ENCODE data around the gene OR7D2. TPM values are rescaled to one million over a fixed set of nuclear protein-coding genes. Genes with fewer than 3 reads are reported as not detected.

The OR7D2 gene
- total RNA-seq, 2 experiments from 2014 or later, result 0.11 TPM; not detected in 1

DNA sequence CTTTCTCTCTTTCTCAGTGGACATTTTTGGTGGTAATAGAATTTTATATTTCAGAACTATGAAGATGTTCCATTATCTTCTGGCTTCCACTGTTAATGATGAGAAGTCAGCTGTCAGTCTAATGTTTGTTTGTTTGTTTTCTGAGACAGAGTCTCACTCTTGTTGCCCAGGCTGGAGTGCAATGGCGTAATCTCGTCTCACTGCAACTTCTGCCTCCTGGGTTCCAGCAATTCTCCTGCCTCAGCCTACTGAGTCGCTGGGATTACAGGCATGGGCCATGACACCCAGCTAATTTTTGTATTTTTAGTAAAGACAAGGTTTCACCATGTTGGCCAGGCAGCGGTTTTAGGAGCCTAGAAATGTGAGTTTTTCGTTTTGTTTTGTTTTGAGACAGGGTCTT lies 33.9 kb upstream of the OR7D2 start:
- Mint-ChIP-seq H3K4me3 (no peak overlapping the region), H3K27me3 (no peaks in the 10 kb centered on the region), H3K9me3 (peaks cover 17% of the 10 kb centered on the region), H3K27ac (no peak overlapping the region), H3K36me3 (ENCODE audit: low read depth) (peaks cover 77% of the 10 kb centered on the region), H3K4me1 (ENCODE audit: low read depth) (peaks cover 63% of the 10 kb centered on the region)
- no peak for ATAC-seq
- ChIA-PET CTCF (no interaction called here), POLR2A (interaction anchor here (1.2 kb wide), 1 partner anchor 12 kb away, joined by 3 read pairs; no protein-coding TSS in a partner anchor)
- intact Hi-C loops (cut with micrococcal nuclease), result no loop called here
- no peak for TF ChIP-seq CTCF (IDR thresholded peaks at IDR 0.05)
- DNase-seq, result no peak

DNA sequence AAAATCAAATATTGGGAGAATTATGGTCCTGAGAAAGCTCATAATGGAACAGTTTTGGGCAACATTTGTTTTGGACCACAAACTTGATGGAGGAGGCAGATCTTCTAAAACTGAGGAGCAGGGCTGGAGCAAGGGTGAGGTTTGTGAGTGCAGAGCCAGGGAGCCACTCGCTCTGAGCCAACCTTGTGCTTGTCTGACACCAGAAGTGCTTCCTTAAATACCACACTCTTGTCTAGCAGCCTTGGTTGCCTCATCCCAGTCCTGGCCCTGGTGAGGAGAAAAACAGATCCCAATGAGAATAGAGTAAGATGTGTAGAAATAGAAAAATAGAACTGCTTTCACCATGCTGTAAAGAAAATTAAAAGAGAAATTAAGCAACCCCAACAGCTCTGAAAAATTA lies 31.9 kb upstream of the OR7D2 start:
- ATAC-seq, result no peak
- peaks cover 88% of the 10 kb centered on the region for H3K36me3 Mint-ChIP-seq (ENCODE audit: low read depth)
- ChIA-PET CTCF (no interaction called here), POLR2A (no interaction called here)
- DNase-seq, result no peak
- H3K9me3 Mint-ChIP-seq, result peaks cover 31% of the 10 kb centered on the region
- peaks cover 72% of the 10 kb centered on the region for H3K4me1 Mint-ChIP-seq (ENCODE audit: low read depth)
- no peaks in the 10 kb centered on the region for H3K27me3 Mint-ChIP-seq
- TF ChIP-seq CTCF (IDR thresholded peaks at IDR 0.05), result no peak
- no peak overlapping the region for H3K4me3 Mint-ChIP-seq
- intact Hi-C loops (cut with micrococcal nuclease), result no loop called here
- H3K27ac Mint-ChIP-seq, result no peak overlapping the region

GRCh38 chr19:9148697-9149096 lies 30.1 kb upstream of the OR7D2 start:
- H3K27ac Mint-ChIP-seq, result peak overlapping the region; percentile 49
- no peak for TF ChIP-seq CTCF (IDR thresholded peaks at IDR 0.05)
- DNase-seq (no peak), ATAC-seq (no peak)
- intact Hi-C loops (cut with micrococcal nuclease), result no loop called here
- POLR2A ChIA-PET, result interaction anchor here (1.1 kb wide), 1 partner anchor 8 kb away, joined by 3 read pairs; the partner anchor contains the start of gene ZNF317
- no peaks in the 10 kb centered on the region for H3K27me3 Mint-ChIP-seq
- peaks cover 91% of the 10 kb centered on the region for H3K36me3 Mint-ChIP-seq (ENCODE audit: low read depth)
- H3K4me3 Mint-ChIP-seq, result no peak overlapping the region
- peaks cover 65% of the 10 kb centered on the region for H3K4me1 Mint-ChIP-seq (ENCODE audit: low read depth)
- peaks cover 28% of the 10 kb centered on the region for H3K9me3 Mint-ChIP-seq
- CTCF ChIA-PET, result no interaction called here

DNA sequence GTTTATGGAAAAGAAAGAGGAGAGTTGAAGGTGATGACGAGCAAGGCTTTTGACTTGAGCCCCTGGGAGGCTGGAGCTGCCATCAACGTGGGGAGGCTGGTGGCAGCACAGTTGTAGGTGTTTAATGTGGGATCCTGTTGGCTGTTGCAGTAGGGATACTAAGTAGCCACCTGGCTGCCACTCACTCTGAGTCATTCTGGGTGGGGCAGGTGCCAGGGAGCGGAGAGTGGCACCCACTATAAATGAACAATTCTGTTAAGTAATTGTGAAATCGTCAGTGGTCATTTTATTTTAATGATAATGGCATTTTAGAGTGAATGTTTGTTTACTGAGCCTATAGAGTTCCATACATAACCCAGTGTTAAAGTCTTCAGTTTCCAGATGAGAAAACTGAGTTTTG lies 28.8 kb upstream of the OR7D2 start:
- no peak for ATAC-seq
- no peaks in the 10 kb centered on the region for H3K27me3 Mint-ChIP-seq
- no peak for DNase-seq
- peaks cover 68% of the 10 kb centered on the region for H3K4me1 Mint-ChIP-seq (ENCODE audit: low read depth)
- H3K36me3 Mint-ChIP-seq (ENCODE audit: low read depth), result peaks cover 91% of the 10 kb centered on the region
- no peak overlapping the region for H3K4me3 Mint-ChIP-seq
- ChIA-PET POLR2A (no interaction called here), CTCF (no interaction called here)
- peak overlapping the region; percentile 21 for H3K27ac Mint-ChIP-seq
- no peak for TF ChIP-seq CTCF (IDR thresholded peaks at IDR 0.05)
- intact Hi-C loops (cut with micrococcal nuclease), result no loop called here
- peaks cover 18% of the 10 kb centered on the region for H3K9me3 Mint-ChIP-seq

- Mint-ChIP-seq H3K9me3 (peaks cover 18% of the 10 kb centered on the region), H3K4me3 (no peak overlapping the region), H3K36me3 (ENCODE audit: low read depth) (peaks cover 91% of the 10 kb centered on the region), H3K27ac (peak overlapping the region; percentile 21), H3K4me1 (ENCODE audit: low read depth) (peaks cover 70% of the 10 kb centered on the region), H3K27me3 (no peaks in the 10 kb centered on the region)
- intact Hi-C loops (cut with micrococcal nuclease), result no loop called here
- no peak for TF ChIP-seq CTCF (IDR thresholded peaks at IDR 0.05)
- CTCF ChIA-PET, result no interaction called here
- DNase-seq (no peak), ATAC-seq (no peak)
- POLR2A ChIA-PET, result no interaction called here
Observed at GRCh38 chr19:9150650-9151049, 28.1 kb upstream of the OR7D2 start.

All from activated CD8-positive, alpha-beta T cell treated with anti-CD3 and anti-CD28 coated beads for 36 hours (primary cell).